Stomach (tissue), 9 donors: ENCODE data around the gene GKN1. TPM values are rescaled to one million over a fixed set of nuclear protein-coding genes. Genes with fewer than 3 reads are reported as not detected.

Source experiments
- DNase-seq, 2 donors: peaks; one replicate each; pipeline versions ENCODE4 v3.0.0 to v3.0.0-alpha.2; 2013 to 2019
- H3K27ac ChIP-seq, 5 donors: fragments of 200-600 bp in 4 of 5; sonication (generic) in 4 of 5; one replicate each; pipeline ENCODE4 v1.5.1; 2013 to 2019; ENCODE audit warnings: mild to moderate bottlenecking in 1 of 5, moderate library complexity in 1 of 5
- H3K27me3 ChIP-seq, 3 donors: fragments of 200-600 bp; sonication (generic); one replicate each; pipeline ENCODE4 v1.5.1; 2017 to 2019; ENCODE audit warnings: mixed run types in 1 of 3
- H3K36me3 ChIP-seq, 4 donors: fragments of 200-600 bp; sonication (generic); 1 replicate in 3 of 4; 2 replicates in 1 of 4; pipeline ENCODE4 v1.5.1; 2016 to 2019
- H3K4me1 ChIP-seq, 4 donors: fragments of 200-600 bp; sonication (generic); one replicate each; pipeline ENCODE4 v1.5.1; 2016 to 2019
- H3K4me3 ChIP-seq, 4 donors: fragments of 200-600 bp; sonication (generic) in 3 of 4; one replicate each; pipeline ENCODE4 v1.5.1; 2016 to 2019; ENCODE audit warnings: mild to moderate bottlenecking in 1 of 4
- H3K9me3 ChIP-seq, 4 donors: fragments of 200-600 bp; sonication (generic); one replicate each; pipeline ENCODE4 v1.5.1; 2016 to 2019
- CTCF ChIP-seq, 7 experiments: fragments of 450-650 bp in 4 of 7; fragments of 200-600 bp in 3 of 7; sonication (generic) in 3 of 7; IDR thresholded peaks; one replicate each; pipeline ENCODE4 v1.5.1; 2016 to 2019; ENCODE audit warnings: antibody characterized with exemption in 7 of 7, control low read depth in 2 of 7, mild to moderate bottlenecking in 1 of 7
- EP300 ChIP-seq: sonication (generic); formaldehyde crosslinking; IDR thresholded peaks from one replicate; pipeline ENCODE4 v1.6.1; 2017; ENCODE audit warnings: antibody characterized with exemption
- POLR2A ChIP-seq, 4 donors: fragments of 450-650 bp; IDR thresholded peaks; one replicate each; pipeline ENCODE4 v1.6.1; 2016; ENCODE audit warnings: antibody characterized with exemption in 4 of 4, control low read depth in 2 of 4, mild to moderate bottlenecking in 1 of 4, moderate library complexity in 1 of 4
- POLR2AphosphoS5 ChIP-seq, 3 donors: sonication (generic); formaldehyde crosslinking; IDR thresholded peaks; one replicate each; pipeline ENCODE4 v1.6.1; 2016; ENCODE audit warnings: antibody characterized with exemption in 3 of 3
- WGBS, 5 donors: extraction: QIAGEN DNeasy Blood & Tissue Kit in 3 of 5; methylation state at CpG; one replicate each; pipeline versions ENCODE4 v1.1.5 to v1.1.7; 2013 to 2018; 5-methylcytosine and 5-hydroxymethylcytosine counted together
- intact Hi-C: fragments of 100-400 bp; cut with DNase I; formaldehyde crosslinking; loops from one replicate; pipeline ENCODE4 v1.15.1; 2023; ENCODE audit warnings: low total_unique reads
- polyA plus RNA-seq, 3 donors: library from polyadenylated mRNA; stranded (reverse); fragments of 200-250 nt; gene quantifications; one replicate each; pipeline ENCODE4 v1.2.3, GENCODE V29; 2013
- total RNA-seq, 5 donors: library from RNA; depleted of rRNA; stranded (reverse); fragments of >200 nt; gene quantifications; one replicate each; pipeline versions ENCODE4 v1.1.0 to v1.2.3, GENCODE V29; 2014 to 2016
- donor health status: healthy with polysubstance abuse.
- donor health status: Bipolar disorder and iron deficiency.
- donor health status: healthy.

The GKN1 gene
- total and polyA plus RNA-seq, 8 donors, result 1.7 to 7,706 (median 624) TPM

- 83 to 89% (median 86%) methylated on average over 4 of the region's 4 CpGs for WGBS, 5 donors
- no peak for TF ChIP-seq EP300
- no peak for TF ChIP-seq POLR2A (IDR thresholded peaks at IDR 0.05)
- TF ChIP-seq CTCF (IDR thresholded peaks at IDR 0.05), result no peak
- no peak for DNase-seq
- Histone ChIP-seq H3K4me3 (no peak overlapping the region), H3K9me3 (no peaks in the 10 kb centered on the region), H3K4me1 (no peaks in the 10 kb centered on the region), H3K36me3 (no peaks in the 10 kb centered on the region), H3K27me3 (no peaks in the 10 kb centered on the region), H3K27ac (no peak overlapping the region)
- intact Hi-C loops, result no loop called here
Observed at GRCh38 chr2:68961380-68961779, 13.1 kb upstream of the GKN1 start.

GRCh38 chr2:68964282-68964681 lies 10.2 kb upstream of the GKN1 start:
- Histone ChIP-seq H3K9me3 (no peaks in the 10 kb centered on the region), H3K36me3 (no peaks in the 10 kb centered on the region), H3K27ac (no peak overlapping the region), H3K27me3 (no peaks in the 10 kb centered on the region), H3K4me3 (no peak overlapping the region), H3K4me1 (no peaks in the 10 kb centered on the region)
- intact Hi-C loops, result no loop called here
- TF ChIP-seq POLR2A (IDR thresholded peaks at IDR 0.05), result no peak
- TF ChIP-seq EP300, result no peak
- no peak for TF ChIP-seq CTCF (IDR thresholded peaks at IDR 0.05)
- no peak for TF ChIP-seq POLR2AphosphoS5 (IDR thresholded peaks at IDR 0.05)
- DNase-seq, result no peak

GRCh38 chr2:68968221-68968620 lies 6.2 kb upstream of the GKN1 start:
- intact Hi-C loops, result no loop called here

GRCh38 chr2:68969736-68970490 lies 4.5 kb upstream of the GKN1 start:
- TF ChIP-seq CTCF (IDR thresholded peaks at IDR 0.05), result no peak
- WGBS, 5 donors, result 79 to 94% (median 90%) methylated on average over 8 of the region's 8 CpGs
- Histone ChIP-seq H3K27ac (peak overlapping the region in 1 of 5 donors; percentile 1), H3K4me1 (peaks cover 0 to 12% (median 4%) of the 10 kb centered on the region in 4 donors), H3K27me3 (no peaks in the 10 kb centered on the region), H3K4me3 (no peak overlapping the region), H3K9me3 (no peaks in the 10 kb centered on the region), H3K36me3 (no peaks in the 10 kb centered on the region)
- intact Hi-C loops, result no loop called here
- DNase-seq, result no peak

More at GRCh38 chr2:68968221-68968620, 6.2 kb upstream of the GKN1 start:
- 51 to 88% (median 61%) methylated on average over 1 of the region's 1 CpG for WGBS, 5 donors
- DNase-seq, result no peak
- Histone ChIP-seq H3K9me3 (no peaks in the 10 kb centered on the region), H3K27ac (no peak overlapping the region), H3K36me3 (no peaks in the 10 kb centered on the region), H3K4me3 (no peak overlapping the region), H3K4me1 (peaks cover 0 to 12% (median 4%) of the 10 kb centered on the region in 4 donors), H3K27me3 (no peaks in the 10 kb centered on the region)
- TF ChIP-seq EP300 (no peak), POLR2AphosphoS5 (IDR thresholded peaks at IDR 0.05) (peak in 1 of 3 donors; percentile 9)

GRCh38 chr2:68970566-68971265 lies 3.7 kb upstream of the GKN1 start:
- 68 to 81% (median 73%) methylated on average over 8 of the region's 8 CpGs for WGBS, 5 donors
- Histone ChIP-seq H3K4me3 (no peak overlapping the region), H3K9me3 (no peaks in the 10 kb centered on the region), H3K4me1 (peaks cover 0 to 12% (median 4%) of the 10 kb centered on the region in 4 donors), H3K27ac (peak overlapping the region in 3 of 5 donors; percentile 39 to 72 (median 55)), H3K36me3 (no peaks in the 10 kb centered on the region), H3K27me3 (peaks cover 0 to 3% (median 0%) of the 10 kb centered on the region in 3 donors)
- intact Hi-C loops, result no loop called here
- TF ChIP-seq EP300 (no peak), POLR2AphosphoS5 (IDR thresholded peaks at IDR 0.05) (no peak), POLR2A (IDR thresholded peaks at IDR 0.05) (no peak), CTCF (IDR thresholded peaks at IDR 0.05) (no peak)
- DNase-seq, result peak in 1 of 2 donors; percentile 64
